ENCODE data around the gene PRKCH.

DNA sequence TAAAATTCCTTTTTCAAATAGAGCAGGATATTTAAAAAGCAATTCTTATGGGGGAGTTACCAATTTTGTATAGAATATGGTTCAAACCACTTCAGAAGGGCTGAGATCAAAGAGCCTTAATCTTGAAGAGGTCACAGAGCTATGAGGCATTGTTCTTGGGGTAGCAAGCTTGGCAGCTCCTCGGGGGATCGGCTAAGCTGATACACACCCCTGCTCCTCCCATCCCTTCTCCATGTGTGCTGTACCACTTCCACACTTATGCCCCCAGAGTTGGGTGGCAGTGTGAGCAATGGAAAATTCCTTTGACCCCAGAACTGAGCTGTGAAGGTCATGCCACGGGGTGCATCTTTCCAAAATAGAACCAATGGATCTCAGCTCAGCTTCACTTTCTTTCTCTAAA, 25.2 kb upstream of the PRKCH start:
- TF ChIP-seq, protein P1, sequence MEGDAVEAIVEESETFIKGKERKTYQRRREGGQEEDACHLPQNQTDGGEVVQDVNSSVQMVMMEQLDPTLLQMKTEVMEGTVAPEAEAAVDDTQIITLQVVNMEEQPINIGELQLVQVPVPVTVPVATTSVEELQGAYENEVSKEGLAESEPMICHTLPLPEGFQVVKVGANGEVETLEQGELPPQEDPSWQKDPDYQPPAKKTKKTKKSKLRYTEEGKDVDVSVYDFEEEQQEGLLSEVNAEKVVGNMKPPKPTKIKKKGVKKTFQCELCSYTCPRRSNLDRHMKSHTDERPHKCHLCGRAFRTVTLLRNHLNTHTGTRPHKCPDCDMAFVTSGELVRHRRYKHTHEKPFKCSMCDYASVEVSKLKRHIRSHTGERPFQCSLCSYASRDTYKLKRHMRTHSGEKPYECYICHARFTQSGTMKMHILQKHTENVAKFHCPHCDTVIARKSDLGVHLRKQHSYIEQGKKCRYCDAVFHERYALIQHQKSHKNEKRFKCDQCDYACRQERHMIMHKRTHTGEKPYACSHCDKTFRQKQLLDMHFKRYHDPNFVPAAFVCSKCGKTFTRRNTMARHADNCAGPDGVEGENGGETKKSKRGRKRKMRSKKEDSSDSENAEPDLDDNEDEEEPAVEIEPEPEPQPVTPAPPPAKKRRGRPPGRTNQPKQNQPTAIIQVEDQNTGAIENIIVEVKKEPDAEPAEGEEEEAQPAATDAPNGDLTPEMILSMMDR (IDR thresholded peaks at IDR 0.05) = no peak
- TF ChIP-seq POLR2A (IDR thresholded peaks at IDR 0.05) (no peak), POLR2AphosphoS5 (IDR thresholded peaks at IDR 0.05; ENCODE audit: insufficient read depth in 1 of 2, low read depth in 1 of 2) (no peak)
